Endodermal cell (in vitro differentiated cells): ENCODE data around the gene WDFY2. TPM values are rescaled to one million over a fixed set of nuclear protein-coding genes. Genes with fewer than 3 reads are reported as not detected.

Source experiments
- DNase-seq: peaks from one replicate; pipeline ENCODE4 v3.0.0-alpha.2; 2017
- H3K27ac ChIP-seq: 2 replicates; pipeline ENCODE4 v1.5.1; 2013; ENCODE audit warnings: mild to moderate bottlenecking, low read depth, low read length, moderate library complexity
- H3K27me3 ChIP-seq: 2 replicates; pipeline ENCODE4 v1.6.1; 2013; ENCODE audit warnings: mild to moderate bottlenecking, low read length, moderate library complexity; ENCODE audit not compliant: insufficient read depth, control insufficient read depth, poor library complexity, severe bottlenecking
- H3K36me3 ChIP-seq: 2 replicates; pipeline ENCODE4 v1.7.0; 2013; ENCODE audit warnings: mild to moderate bottlenecking, low read length, moderate library complexity; ENCODE audit not compliant: control insufficient read depth, insufficient read depth
- H3K4me1 ChIP-seq: one replicate; pipeline ENCODE4 v1.7.0; 2013; ENCODE audit warnings: low read length; ENCODE audit not compliant: control insufficient read depth, insufficient read depth
- H3K4me3 ChIP-seq: 2 replicates; pipeline ENCODE4 v1.5.1; 2013; ENCODE audit warnings: mild to moderate bottlenecking, low read length, moderate library complexity
- H3K9ac ChIP-seq: 2 replicates; pipeline ENCODE4 v1.6.1; 2013; ENCODE audit warnings: mild to moderate bottlenecking, low read length, moderate library complexity; ENCODE audit not compliant: poor library complexity, severe bottlenecking; ENCODE audit errors: extremely low read depth
- H3K9me3 ChIP-seq: 2 replicates; pipeline ENCODE4 v1.6.1; 2013; ENCODE audit warnings: mild to moderate bottlenecking, low read length, moderate library complexity; ENCODE audit not compliant: control insufficient read depth
- H3K27ac Mint-ChIP-seq: 2 replicates; pipeline ENCODE4 v1.8.0; 2020; ENCODE audit warnings: mixed read lengths
- H3K27me3 Mint-ChIP-seq: 2 replicates; pipeline ENCODE4 v1.8.0; 2021; ENCODE audit warnings: mild to moderate bottlenecking, mixed read lengths; ENCODE audit not compliant: insufficient read depth
- H3K36me3 Mint-ChIP-seq: 2 replicates; pipeline ENCODE4 v1.8.0; 2020; ENCODE audit warnings: low read depth, mixed read lengths
- H3K4me1 Mint-ChIP-seq: 2 replicates; pipeline ENCODE4 v1.8.0; 2020; ENCODE audit warnings: mixed read lengths
- H3K4me3 Mint-ChIP-seq: 2 replicates; pipeline ENCODE4 v1.8.0; 2020; ENCODE audit warnings: mild to moderate bottlenecking, moderate library complexity, mixed read lengths
- H3K9me3 Mint-ChIP-seq: 2 replicates; pipeline ENCODE4 v1.8.0; 2020; ENCODE audit warnings: mild to moderate bottlenecking, mixed read lengths
- CTCF ChIP-seq: fragments of 200-600 bp; sonication (generic); conservative IDR thresholded peaks from 2 replicates; pipeline ENCODE4 v1.5.0; 2021; ENCODE audit warnings: antibody characterized with exemption, mild to moderate bottlenecking
- WGBS, 2 experiments: methylation state at CpG; one replicate each; pipeline versions ENCODE4 v1.1.5 to v1.1.7; 2013; ENCODE audit warnings: missing lambda C conversion rate in 2 of 2, mixed read lengths in 1 of 2; ENCODE audit not compliant: insufficient coverage in 1 of 2, insufficient read length in 1 of 2; 5-methylcytosine and 5-hydroxymethylcytosine counted together
- total RNA-seq, 2 donors: library from RNA; stranded (reverse); fragmentation: NEBNext Ultra II Directional in 1 of 2; extraction: Animal tissue kit (Norgen Biotek cat#: 25700) in 1 of 2; gene quantifications; 2 replicates in 1 of 2; 3 replicates in 1 of 2; pipeline ENCODE4 v1.2.1, GENCODE V29; 2021

WDFY2 gene
- total RNA-seq, 2 donors from 2014 or later: 20.6 to 28.0 TPM

GRCh38 chr13:51603716-51604115 is 19.5 kb downstream of the WDFY2 start:
- no peaks in the 10 kb centered on the region for H3K27me3 Mint-ChIP-seq
- no peak for DNase-seq
- peaks cover 2% of the 10 kb centered on the region for H3K36me3 Mint-ChIP-seq
- no peaks in the 10 kb centered on the region for H3K27me3 ChIP-seq
- peaks cover 4% of the 10 kb centered on the region for H3K9me3 ChIP-seq
- no peaks in the 10 kb centered on the region for H3K4me1 Mint-ChIP-seq
- H3K4me3 Mint-ChIP-seq: no peak overlapping the region
- no peak for TF ChIP-seq CTCF
- no peaks in the 10 kb centered on the region for H3K4me1 ChIP-seq
- no peak overlapping the region for H3K27ac Mint-ChIP-seq
- no peak overlapping the region for H3K4me3 ChIP-seq
- peaks cover 7% of the 10 kb centered on the region for H3K9me3 Mint-ChIP-seq
- no peaks in the 10 kb centered on the region for H3K36me3 ChIP-seq
- WGBS, 2 experiments: 93% methylated on average over 1 of the region's 1 CpG; no CpG with 5 or more reads in 1 of the 2 experiments
- no peak overlapping the region for H3K9ac ChIP-seq
- H3K27ac ChIP-seq: no peak overlapping the region

- Mint-ChIP-seq H3K4me1 (no peaks in the 10 kb centered on the region), H3K27me3 (no peaks in the 10 kb centered on the region), H3K27ac (no peak overlapping the region), H3K4me3 (no peak overlapping the region), H3K9me3 (peaks cover 7% of the 10 kb centered on the region), H3K36me3 (peaks cover 2% of the 10 kb centered on the region)
- 96 to 100% methylated on average over 1 to 4 of the region's 4 CpGs for WGBS, 2 experiments
- H3K36me3 ChIP-seq: no peaks in the 10 kb centered on the region
- H3K9ac ChIP-seq: no peak overlapping the region
- no peak for DNase-seq
- H3K4me3 ChIP-seq: no peak overlapping the region
- no peaks in the 10 kb centered on the region for H3K27me3 ChIP-seq
- no peaks in the 10 kb centered on the region for H3K4me1 ChIP-seq
- no peak overlapping the region for H3K27ac ChIP-seq
- H3K9me3 ChIP-seq: peaks cover 4% of the 10 kb centered on the region
- TF ChIP-seq CTCF: no peak
Measured at GRCh38 chr13:51605698-51606097, 21.4 kb downstream of the WDFY2 start.

DNA sequence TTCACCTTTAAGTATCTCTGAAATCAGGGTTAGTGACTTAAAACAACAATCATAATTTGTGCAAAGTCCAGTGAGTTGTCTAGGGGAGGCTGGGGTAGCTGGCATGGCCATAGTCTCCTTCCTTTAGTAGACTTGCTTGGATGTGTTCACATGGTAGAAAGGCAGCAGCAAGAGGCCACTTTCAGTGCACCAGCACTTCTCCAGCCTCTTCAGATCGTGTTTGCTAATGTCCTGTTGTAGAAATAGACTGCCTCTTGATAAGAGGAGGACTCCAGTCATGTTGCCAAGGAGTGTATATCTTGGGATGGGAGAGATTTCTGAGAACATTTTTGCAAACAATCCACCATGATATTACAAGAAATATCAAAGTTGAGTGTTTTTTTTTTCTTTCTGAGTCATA is 22.9 kb downstream of the WDFY2 start:
- DNase-seq: no peak
- Histone ChIP-seq H3K27me3 (no peaks in the 10 kb centered on the region), H3K36me3 (no peaks in the 10 kb centered on the region), H3K4me3 (no peak overlapping the region), H3K4me1 (no peaks in the 10 kb centered on the region), H3K9ac (no peak overlapping the region), H3K27ac (no peak overlapping the region), H3K9me3 (peaks cover 4% of the 10 kb centered on the region)
- H3K4me1 Mint-ChIP-seq: no peaks in the 10 kb centered on the region
- peaks cover 7% of the 10 kb centered on the region for H3K9me3 Mint-ChIP-seq
- WGBS, 2 experiments: 95% methylated on average over 1 of the region's 1 CpG; no CpG with 5 or more reads in 1 of the 2 experiments
- H3K4me3 Mint-ChIP-seq: no peak overlapping the region
- no peaks in the 10 kb centered on the region for H3K36me3 Mint-ChIP-seq
- no peak for TF ChIP-seq CTCF
- no peaks in the 10 kb centered on the region for H3K27me3 Mint-ChIP-seq
- no peak overlapping the region for H3K27ac Mint-ChIP-seq
